ENCODE measurements around the gene EI24. TPM values are rescaled to one million over a fixed set of nuclear protein-coding genes. Genes with fewer than 3 reads are reported as not detected.
A peak's percentile ranks its signal among the peaks of the same experiment; 100 is the strongest.
"Not testable (repeated sequence)": the region's sequence is repeated elsewhere in the genome, so short reads cannot be mapped to it uniquely, and the experiment has no call there.

The EI24 gene
- total RNA-seq = 10 to 100 TPM; 39.0 to 39.2 TPM

DNA sequence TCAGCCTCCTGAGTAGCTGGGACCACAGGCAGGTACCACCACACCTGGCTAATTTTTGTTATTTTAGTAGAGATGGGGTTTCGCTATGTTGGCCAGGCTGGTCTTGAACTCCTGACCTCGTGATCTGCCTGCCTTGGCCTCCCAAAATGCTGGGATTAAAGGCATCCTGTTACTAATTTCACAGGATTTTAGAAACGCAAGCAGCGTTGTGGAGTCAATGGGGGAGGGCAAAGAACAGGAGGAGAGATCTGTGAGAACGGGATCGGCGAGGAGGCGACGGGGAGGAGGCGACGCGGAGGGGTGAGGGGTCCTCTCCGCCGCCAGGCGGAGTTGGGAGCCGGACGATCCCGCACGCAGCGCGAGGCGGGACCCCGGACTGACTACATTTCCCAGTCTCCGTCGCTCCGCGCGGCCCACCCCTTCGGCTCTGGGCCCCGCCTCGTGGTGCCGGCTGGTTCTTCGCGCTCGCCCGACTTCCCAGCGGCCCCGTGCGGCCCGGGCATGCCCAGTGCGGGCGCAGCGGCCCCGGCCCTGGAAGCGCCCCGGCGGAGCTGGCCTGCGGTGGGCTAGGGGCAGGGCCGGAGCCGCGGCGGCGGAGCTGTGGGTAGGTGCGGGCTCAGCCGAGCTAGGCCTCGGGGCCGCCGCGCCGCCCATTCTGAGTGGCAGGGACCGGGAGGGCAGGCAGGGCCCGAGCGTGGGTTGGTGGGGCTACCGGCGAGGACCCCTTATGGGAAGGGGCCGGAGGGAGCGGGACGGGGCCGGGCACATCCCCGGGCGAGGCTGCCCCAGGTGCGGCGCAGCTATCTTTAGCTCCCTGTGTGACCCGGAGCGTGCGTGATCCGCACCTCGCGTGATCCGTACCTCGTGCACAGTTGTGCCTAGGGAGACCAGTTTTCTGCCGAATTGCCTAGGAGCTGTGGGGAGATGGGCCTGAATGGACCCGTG is at the start of gene EI24:
Gene EI24, plus strand, starts transcription at position 508 of the 945 bp plus-strand sequence. CDS start 3,051 bp downstream, outside the sequence.
- ATAC-seq (ENCODE audit: low read depth) = peak; percentile 99
- Mint-ChIP-seq H3K4me1 (peaks cover 28% of the 10 kb centered on the region), H3K9me3 (no peaks in the 10 kb centered on the region), H3K27me3 (no peaks in the 10 kb centered on the region), H3K36me3 (peaks cover 10% of the 10 kb centered on the region), H3K27ac (peak within 1 kb of the TSS; percentile 92), H3K4me3 (peak within 1 kb of the TSS; percentile 93)
- DNase-seq = peak; percentile 90
- POLR2A ChIA-PET = interaction anchor here (0.7 to 2.1 kb wide), 8 partner anchors 11 to 318 kb away, joined by 3 to 33 read pairs (median 6); partner anchors contain the start of genes CHEK1, HYLS1 and STT3A

- peaks cover 3% of the 10 kb centered on the region for H3K36me3 Mint-ChIP-seq
- no peak overlapping the region for H3K27ac Mint-ChIP-seq
- H3K4me1 Mint-ChIP-seq = peaks cover 13% of the 10 kb centered on the region
- ATAC-seq (ENCODE audit: low read depth) = no peak
- no peak overlapping the region for H3K4me3 Mint-ChIP-seq
- no peaks in the 10 kb centered on the region for H3K27me3 Mint-ChIP-seq
- POLR2A ChIA-PET = no interaction called here
- no peak for DNase-seq
- peaks cover 5% of the 10 kb centered on the region for H3K9me3 Mint-ChIP-seq
Measured at GRCh38 chr11:125519860-125520834, 49.1 kb upstream of the EI24 start.

DNA sequence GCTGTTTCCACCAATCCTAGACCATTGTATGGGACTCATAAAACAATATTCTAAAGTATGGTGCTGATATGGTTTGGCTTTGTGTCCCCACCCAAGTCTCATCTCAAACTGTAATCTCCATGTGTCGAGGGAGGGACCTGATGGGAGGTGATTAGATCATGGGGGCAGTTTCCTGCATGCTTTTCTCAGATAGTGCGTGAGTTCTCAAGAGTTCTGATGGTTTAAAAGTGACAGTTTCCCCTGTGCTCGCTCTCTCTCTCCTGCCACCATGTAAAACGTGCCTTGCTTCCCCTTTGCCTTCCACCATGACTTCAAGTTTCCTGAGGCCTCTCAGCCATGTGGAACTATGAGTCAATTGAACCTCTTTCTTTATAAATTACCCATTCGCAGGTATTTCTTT is 44.0 kb upstream of the EI24 start:
- no peaks in the 10 kb centered on the region for H3K27me3 Mint-ChIP-seq
- H3K9me3 Mint-ChIP-seq = peaks cover 8% of the 10 kb centered on the region
- POLR2A ChIA-PET = no interaction called here
- peaks cover 3% of the 10 kb centered on the region for H3K36me3 Mint-ChIP-seq
- DNase-seq (no peak), ATAC-seq (ENCODE audit: low read depth) (no peak)
- no peak overlapping the region for H3K4me3 Mint-ChIP-seq
- no peak overlapping the region for H3K27ac Mint-ChIP-seq
- H3K4me1 Mint-ChIP-seq = no peaks in the 10 kb centered on the region

GRCh38 chr11:125532668-125533067 is 36.6 kb upstream of the EI24 start:
- POLR2A ChIA-PET = no interaction called here
- ATAC-seq (ENCODE audit: low read depth) (no peak), DNase-seq (no peak)
- Mint-ChIP-seq H3K4me3 (no peak overlapping the region), H3K9me3 (peaks cover 3% of the 10 kb centered on the region), H3K4me1 (no peaks in the 10 kb centered on the region), H3K27me3 (peaks cover 6% of the 10 kb centered on the region), H3K27ac (no peak overlapping the region), H3K36me3 (no peaks in the 10 kb centered on the region)

GRCh38 chr11:125535585-125535984 is 33.7 kb upstream of the EI24 start:
- no peak for ATAC-seq (ENCODE audit: low read depth)
- POLR2A ChIA-PET = no interaction called here
- Mint-ChIP-seq H3K9me3 (no peaks in the 10 kb centered on the region), H3K27me3 (peaks cover 6% of the 10 kb centered on the region), H3K4me1 (no peaks in the 10 kb centered on the region), H3K27ac (no peak overlapping the region), H3K36me3 (no peaks in the 10 kb centered on the region), H3K4me3 (no peak overlapping the region)
- no peak for DNase-seq

GRCh38 chr11:125536834-125537233 is 32.4 kb upstream of the EI24 start:
- H3K4me1 Mint-ChIP-seq; H3K4me3 Mint-ChIP-seq; DNase-seq; H3K27ac Mint-ChIP-seq; H3K36me3 Mint-ChIP-seq; H3K9me3 Mint-ChIP-seq; ATAC-seq (ENCODE audit: low read depth); H3K27me3 Mint-ChIP-seq; POLR2A ChIA-PET: not testable (repeated sequence)

GRCh38 chr11:125542709-125543108 is 26.6 kb upstream of the EI24 start:
- H3K36me3 Mint-ChIP-seq = no peaks in the 10 kb centered on the region

GRCh38 chr11:125550780-125551179 is 18.5 kb upstream of the EI24 start:
- no peaks in the 10 kb centered on the region for H3K36me3 Mint-ChIP-seq
- DNase-seq (no peak), ATAC-seq (ENCODE audit: low read depth) (no peak)
- H3K4me1 Mint-ChIP-seq = no peaks in the 10 kb centered on the region
- no peak overlapping the region for H3K4me3 Mint-ChIP-seq
- no peaks in the 10 kb centered on the region for H3K27me3 Mint-ChIP-seq
- POLR2A ChIA-PET = no interaction called here
- H3K9me3 Mint-ChIP-seq = peaks cover 31% of the 10 kb centered on the region
- no peak overlapping the region for H3K27ac Mint-ChIP-seq

More at GRCh38 chr11:125542709-125543108, 26.6 kb upstream of the EI24 start:
- Mint-ChIP-seq H3K27ac (no peak overlapping the region), H3K4me3 (no peak overlapping the region), H3K27me3 (no peaks in the 10 kb centered on the region), H3K4me1 (no peaks in the 10 kb centered on the region), H3K9me3 (peaks cover 17% of the 10 kb centered on the region)
- POLR2A ChIA-PET = no interaction called here
- ATAC-seq (ENCODE audit: low read depth) = no peak
- DNase-seq = no peak

- POLR2A ChIA-PET = no interaction called here
- H3K27ac Mint-ChIP-seq = no peak overlapping the region
- H3K9me3 Mint-ChIP-seq = peaks cover 28% of the 10 kb centered on the region
- H3K4me1 Mint-ChIP-seq = no peaks in the 10 kb centered on the region
- DNase-seq (no peak), ATAC-seq (ENCODE audit: low read depth) (no peak)
- H3K36me3 Mint-ChIP-seq = no peaks in the 10 kb centered on the region
- no peak overlapping the region for H3K4me3 Mint-ChIP-seq
- no peaks in the 10 kb centered on the region for H3K27me3 Mint-ChIP-seq
Measured at GRCh38 chr11:125551835-125552342, 17.4 kb upstream of the EI24 start.

DNA sequence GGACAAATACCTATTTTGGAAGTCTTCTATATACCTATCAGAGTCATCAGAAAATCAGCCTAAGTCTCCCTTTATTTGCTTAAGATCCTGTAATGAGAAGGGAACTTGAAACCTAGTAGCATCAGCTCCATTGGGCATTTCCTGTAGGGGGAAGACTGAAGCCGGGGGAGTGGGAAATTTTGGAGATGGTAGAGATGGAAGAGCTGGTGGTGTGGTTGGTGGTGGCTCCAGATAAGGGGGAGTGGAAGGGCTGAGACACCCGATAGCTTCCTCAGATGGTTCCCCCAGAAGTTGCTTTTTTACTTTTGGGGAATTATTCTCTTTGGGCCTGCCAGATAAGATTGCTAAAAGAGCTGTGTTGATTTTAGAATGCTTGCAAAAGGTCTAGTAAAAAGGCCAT is 16.4 kb upstream of the EI24 start:
- Mint-ChIP-seq H3K9me3 (peaks cover 27% of the 10 kb centered on the region), H3K4me3 (no peak overlapping the region), H3K36me3 (no peaks in the 10 kb centered on the region), H3K4me1 (no peaks in the 10 kb centered on the region), H3K27me3 (no peaks in the 10 kb centered on the region), H3K27ac (no peak overlapping the region)
- POLR2A ChIA-PET = no interaction called here
- no peak for DNase-seq
- ATAC-seq (ENCODE audit: low read depth) = no peak

DNA sequence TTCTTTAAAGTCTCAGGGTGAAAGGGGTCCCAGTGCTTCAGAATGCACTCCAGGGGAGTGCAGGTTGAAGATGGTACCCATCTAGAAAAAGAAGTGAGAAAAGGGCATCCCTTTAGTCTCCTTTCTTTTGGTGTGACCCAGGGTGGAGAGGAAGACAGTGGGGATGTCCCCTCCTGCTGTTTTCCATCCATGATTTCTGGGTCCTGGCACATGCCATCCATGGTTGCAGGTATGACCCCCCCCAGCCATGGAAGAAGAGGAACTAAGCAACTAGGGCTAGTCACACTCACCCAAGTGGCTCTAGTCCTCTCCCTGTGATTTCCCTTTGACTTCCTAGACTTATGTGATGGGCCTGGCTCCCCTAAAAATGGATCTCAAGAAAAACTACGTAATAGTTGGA is 15.9 kb upstream of the EI24 start:
- H3K36me3 Mint-ChIP-seq = no peaks in the 10 kb centered on the region
- no peak overlapping the region for H3K27ac Mint-ChIP-seq
- no peak for DNase-seq
- peaks cover 28% of the 10 kb centered on the region for H3K9me3 Mint-ChIP-seq
- no peaks in the 10 kb centered on the region for H3K4me1 Mint-ChIP-seq
- H3K27me3 Mint-ChIP-seq = no peaks in the 10 kb centered on the region
- ATAC-seq (ENCODE audit: low read depth) = no peak
- no peak overlapping the region for H3K4me3 Mint-ChIP-seq
- POLR2A ChIA-PET = no interaction called here

DNA sequence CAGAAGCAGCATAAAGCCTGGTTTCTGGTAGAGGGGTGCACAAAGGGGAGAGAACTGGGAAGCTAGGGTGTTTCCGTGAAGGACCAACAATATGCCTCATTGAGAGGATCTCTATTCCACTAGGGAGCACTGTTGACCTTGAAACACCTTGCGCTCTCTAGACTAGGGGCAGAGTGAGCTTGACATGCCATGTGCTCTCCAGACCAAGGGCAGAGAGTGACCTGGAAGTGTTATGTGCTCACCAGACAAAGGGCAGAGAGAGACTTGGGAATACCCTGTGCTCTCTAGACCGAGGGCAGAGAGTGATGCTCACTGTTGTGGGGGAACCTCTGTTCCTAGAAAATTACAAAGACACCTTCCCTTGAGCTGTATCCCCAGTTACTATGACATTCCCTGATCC is 15.2 kb upstream of the EI24 start:
- Mint-ChIP-seq H3K27ac (no peak overlapping the region), H3K4me3 (no peak overlapping the region), H3K4me1 (no peaks in the 10 kb centered on the region), H3K27me3 (no peaks in the 10 kb centered on the region), H3K9me3 (peaks cover 28% of the 10 kb centered on the region), H3K36me3 (no peaks in the 10 kb centered on the region)
- ATAC-seq (ENCODE audit: low read depth) (no peak), DNase-seq (no peak)
- POLR2A ChIA-PET = no interaction called here

DNA sequence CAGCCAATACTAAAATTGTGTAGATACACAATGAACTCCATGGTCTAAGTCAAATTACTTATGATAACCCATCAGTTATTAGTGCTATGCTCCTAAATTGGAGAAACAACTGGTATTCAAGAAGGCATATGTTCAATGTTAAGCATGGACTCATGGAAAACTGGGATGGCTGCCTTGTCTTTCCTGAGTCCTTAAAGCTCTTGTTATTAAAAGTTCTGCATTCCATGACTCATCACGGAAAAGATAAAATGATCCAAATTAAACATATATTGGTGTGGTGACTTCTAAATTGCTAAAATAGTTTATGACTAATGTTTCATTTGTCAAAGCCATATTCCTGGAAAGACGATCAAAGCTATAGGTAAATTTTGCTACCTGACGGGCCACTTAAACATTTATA is 9.4 kb upstream of the EI24 start:
- Mint-ChIP-seq H3K36me3 (no peaks in the 10 kb centered on the region), H3K9me3 (peaks cover 10% of the 10 kb centered on the region), H3K4me3 (no peak overlapping the region), H3K27me3 (no peaks in the 10 kb centered on the region), H3K4me1 (no peaks in the 10 kb centered on the region), H3K27ac (no peak overlapping the region)
- ATAC-seq (ENCODE audit: low read depth) = no peak
- DNase-seq = no peak
- POLR2A ChIA-PET = no interaction called here
